ENCODE data around the gene ZBTB44.
"Not testable (repeated sequence)": the region's sequence is repeated elsewhere in the genome, so short reads cannot be mapped to it uniquely, and the experiment has no call there.

Gene ZBTB44, protein sequence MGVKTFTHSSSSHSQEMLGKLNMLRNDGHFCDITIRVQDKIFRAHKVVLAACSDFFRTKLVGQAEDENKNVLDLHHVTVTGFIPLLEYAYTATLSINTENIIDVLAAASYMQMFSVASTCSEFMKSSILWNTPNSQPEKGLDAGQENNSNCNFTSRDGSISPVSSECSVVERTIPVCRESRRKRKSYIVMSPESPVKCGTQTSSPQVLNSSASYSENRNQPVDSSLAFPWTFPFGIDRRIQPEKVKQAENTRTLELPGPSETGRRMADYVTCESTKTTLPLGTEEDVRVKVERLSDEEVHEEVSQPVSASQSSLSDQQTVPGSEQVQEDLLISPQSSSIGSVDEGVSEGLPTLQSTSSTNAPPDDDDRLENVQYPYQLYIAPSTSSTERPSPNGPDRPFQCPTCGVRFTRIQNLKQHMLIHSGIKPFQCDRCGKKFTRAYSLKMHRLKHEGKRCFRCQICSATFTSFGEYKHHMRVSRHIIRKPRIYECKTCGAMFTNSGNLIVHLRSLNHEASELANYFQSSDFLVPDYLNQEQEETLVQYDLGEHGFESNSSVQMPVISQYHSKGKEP

GRCh38 chr11:130314750-130315285 is at the start of gene ZBTB44:
TSS of gene ZBTB44 (minus strand) at chr11:130314917. CDS start at chr11:130261873, 53,044 bp downstream.
- peaks cover 1% of the 10 kb centered on the region; the same call in 1 of the 2 replicates for H3K4me1 ChIP-seq (ENCODE audit: control insufficient read depth, insufficient read depth, low read length)
- peak within 1 kb of the TSS; percentile 97 for H3K4me3 ChIP-seq (ENCODE audit: low read length)
- no peaks in the 10 kb centered on the region for H3K9me3 ChIP-seq (ENCODE audit: control insufficient read depth, insufficient read depth, low read length)
- H3K36me3 ChIP-seq (ENCODE audit: control insufficient read depth, insufficient read depth, low read length), result no peaks in the 10 kb centered on the region
- no peaks in the 10 kb centered on the region for H3K27me3 ChIP-seq (ENCODE audit: control insufficient read depth, insufficient read depth, low read length)
- H3K27ac ChIP-seq (ENCODE audit: low read length), result no peak within 1 kb of the TSS
- peak; percentile 41 for DNase-seq (ENCODE audit: low read depth, low spot score)
- no CpG with 5 or more reads among the region's 42 CpGs for WGBS (ENCODE audit: insufficient coverage, insufficient read length)

- Histone ChIP-seq H3K36me3 (ENCODE audit: control insufficient read depth, insufficient read depth, low read length) (no peaks in the 10 kb centered on the region), H3K9me3 (ENCODE audit: control insufficient read depth, insufficient read depth, low read length) (no peaks in the 10 kb centered on the region), H3K27ac (ENCODE audit: low read length) (no peak overlapping the region), H3K4me1 (ENCODE audit: control insufficient read depth, insufficient read depth, low read length) (no peaks in the 10 kb centered on the region), H3K27me3 (ENCODE audit: control insufficient read depth, insufficient read depth, low read length) (no peaks in the 10 kb centered on the region), H3K4me3 (ENCODE audit: low read length) (no peak overlapping the region)
- DNase-seq (ENCODE audit: low read depth, low spot score), result no peak
These were observed 44.7 kb upstream of the ZBTB44 start for GRCh38 chr11:130359419-130359818.

DNA sequence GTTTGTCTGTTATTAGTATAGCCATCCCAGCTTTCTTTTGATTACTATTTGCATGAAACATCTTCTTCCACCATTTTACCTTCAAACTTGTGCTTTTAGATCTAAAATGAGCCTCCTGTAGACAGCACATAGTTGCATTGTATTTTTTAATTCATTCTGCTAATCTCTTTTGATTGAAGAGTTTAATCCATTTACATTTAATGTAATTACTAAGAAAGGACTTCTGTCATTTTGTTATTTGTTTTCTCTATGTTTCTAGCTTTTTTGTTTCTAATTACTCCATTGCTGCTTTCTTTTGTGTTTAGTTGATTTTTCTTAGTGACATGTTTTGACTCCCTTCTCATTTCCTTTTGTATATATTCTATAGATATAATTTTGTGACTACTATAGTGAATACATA is 43.7 kb upstream of the ZBTB44 start:
- Histone ChIP-seq H3K9me3 (ENCODE audit: control insufficient read depth, insufficient read depth, low read length) (no peaks in the 10 kb centered on the region), H3K36me3 (ENCODE audit: control insufficient read depth, insufficient read depth, low read length) (no peaks in the 10 kb centered on the region), H3K4me3 (ENCODE audit: low read length) (no peak overlapping the region), H3K4me1 (ENCODE audit: control insufficient read depth, insufficient read depth, low read length) (no peaks in the 10 kb centered on the region), H3K27me3 (ENCODE audit: control insufficient read depth, insufficient read depth, low read length) (no peaks in the 10 kb centered on the region), H3K27ac (ENCODE audit: low read length) (no peak overlapping the region)
- no peak for DNase-seq (ENCODE audit: low read depth, low spot score)

- WGBS (ENCODE audit: insufficient coverage, insufficient read length), result no CpG with 5 or more reads among the region's 1 CpG
- Histone ChIP-seq H3K9me3 (ENCODE audit: control insufficient read depth, insufficient read depth, low read length) (no peaks in the 10 kb centered on the region), H3K4me1 (ENCODE audit: control insufficient read depth, insufficient read depth, low read length) (no peaks in the 10 kb centered on the region), H3K27ac (ENCODE audit: low read length) (no peak overlapping the region), H3K4me3 (ENCODE audit: low read length) (no peak overlapping the region), H3K36me3 (ENCODE audit: control insufficient read depth, insufficient read depth, low read length) (no peaks in the 10 kb centered on the region), H3K27me3 (ENCODE audit: control insufficient read depth, insufficient read depth, low read length) (no peaks in the 10 kb centered on the region)
- no peak for DNase-seq (ENCODE audit: low read depth, low spot score)
These were observed 32.5 kb upstream of the ZBTB44 start for GRCh38 chr11:130347261-130347660.

DNA sequence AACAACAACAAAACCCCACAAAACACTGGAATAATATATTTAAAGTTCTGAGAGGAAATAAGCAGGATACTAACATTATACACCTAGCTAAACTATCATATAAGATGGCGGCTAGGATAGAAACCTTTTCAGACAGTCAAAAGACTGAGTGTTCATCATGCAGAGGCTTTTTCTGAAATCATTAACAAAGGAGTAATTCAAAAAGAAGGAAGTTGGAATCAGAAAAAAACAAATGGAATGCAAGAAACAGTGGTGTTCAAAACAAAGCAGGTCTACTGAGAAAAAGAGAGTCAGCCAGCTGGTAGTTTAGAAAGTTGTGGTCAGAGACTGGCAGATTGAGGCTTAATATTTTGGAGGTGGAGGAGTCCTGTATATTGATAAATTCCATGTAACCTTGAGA is 30.1 kb upstream of the ZBTB44 start:
- Histone ChIP-seq H3K27ac (ENCODE audit: low read length) (no peak overlapping the region), H3K36me3 (ENCODE audit: control insufficient read depth, insufficient read depth, low read length) (no peaks in the 10 kb centered on the region), H3K4me1 (ENCODE audit: control insufficient read depth, insufficient read depth, low read length) (no peaks in the 10 kb centered on the region), H3K4me3 (ENCODE audit: low read length) (no peak overlapping the region), H3K27me3 (ENCODE audit: control insufficient read depth, insufficient read depth, low read length) (no peaks in the 10 kb centered on the region), H3K9me3 (ENCODE audit: control insufficient read depth, insufficient read depth, low read length) (no peaks in the 10 kb centered on the region)
- DNase-seq (ENCODE audit: low read depth, low spot score), result no peak
- no CpG with 5 or more reads among the region's 1 CpG for WGBS (ENCODE audit: insufficient coverage, insufficient read length)

GRCh38 chr11:130340671-130341319 is 26.1 kb upstream of the ZBTB44 start:
- Histone ChIP-seq H3K4me3 (ENCODE audit: low read length) (no peak overlapping the region), H3K27ac (ENCODE audit: low read length) (no peak overlapping the region), H3K4me1 (ENCODE audit: control insufficient read depth, insufficient read depth, low read length) (no peaks in the 10 kb centered on the region), H3K9me3 (ENCODE audit: control insufficient read depth, insufficient read depth, low read length) (no peaks in the 10 kb centered on the region), H3K27me3 (ENCODE audit: control insufficient read depth, insufficient read depth, low read length) (no peaks in the 10 kb centered on the region), H3K36me3 (ENCODE audit: control insufficient read depth, insufficient read depth, low read length) (no peaks in the 10 kb centered on the region)
- DNase-seq (ENCODE audit: low read depth, low spot score), result no peak
- no CpG with 5 or more reads among the region's 3 CpGs for WGBS (ENCODE audit: insufficient coverage, insufficient read length)

DNA sequence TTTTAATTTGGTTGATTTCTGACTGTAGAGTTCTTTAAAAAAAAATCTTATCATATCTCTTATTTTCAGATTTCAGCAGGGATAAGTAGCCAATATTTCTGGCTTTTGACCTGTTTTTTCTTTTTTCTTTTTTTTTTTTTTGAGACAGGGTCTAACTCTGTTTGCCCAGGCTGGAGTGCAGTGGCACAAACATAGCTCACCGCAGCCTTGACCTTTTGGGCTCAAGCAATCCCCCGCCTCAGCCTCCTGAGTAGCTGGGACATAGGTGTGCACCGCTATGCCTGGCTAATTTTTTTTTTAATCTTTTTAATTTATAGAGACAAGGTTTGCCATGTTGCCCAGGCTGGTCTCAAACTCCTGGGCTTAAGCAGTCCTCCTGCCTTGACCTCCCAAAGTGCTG is 23.9 kb upstream of the ZBTB44 start:
- H3K27ac ChIP-seq (ENCODE audit: low read length), result no peak overlapping the region
- WGBS (ENCODE audit: insufficient coverage, insufficient read length), result no CpG with 5 or more reads among the region's 3 CpGs
- no peaks in the 10 kb centered on the region for H3K27me3 ChIP-seq (ENCODE audit: control insufficient read depth, insufficient read depth, low read length)
- H3K4me1 ChIP-seq (ENCODE audit: control insufficient read depth, insufficient read depth, low read length), result no peaks in the 10 kb centered on the region
- no peak for DNase-seq (ENCODE audit: low read depth, low spot score)
- no peak overlapping the region for H3K4me3 ChIP-seq (ENCODE audit: low read length)
- no peaks in the 10 kb centered on the region for H3K36me3 ChIP-seq (ENCODE audit: control insufficient read depth, insufficient read depth, low read length)
- H3K9me3 ChIP-seq (ENCODE audit: control insufficient read depth, insufficient read depth, low read length), result no peaks in the 10 kb centered on the region

- no CpG with 5 or more reads among the region's 36 CpGs for WGBS (ENCODE audit: insufficient coverage, insufficient read length)
- Histone ChIP-seq H3K27me3 (ENCODE audit: control insufficient read depth, insufficient read depth, low read length) (no peaks in the 10 kb centered on the region), H3K4me3 (ENCODE audit: low read length) (no peak overlapping the region), H3K9me3 (ENCODE audit: control insufficient read depth, insufficient read depth, low read length) (no peaks in the 10 kb centered on the region), H3K4me1 (ENCODE audit: control insufficient read depth, insufficient read depth, low read length) (no peaks in the 10 kb centered on the region), H3K36me3 (ENCODE audit: control insufficient read depth, insufficient read depth, low read length) (no peaks in the 10 kb centered on the region), H3K27ac (ENCODE audit: low read length) (no peak overlapping the region)
- DNase-seq (ENCODE audit: low read depth, low spot score), result no peak
These were observed 22.8 kb upstream of the ZBTB44 start for GRCh38 chr11:130337281-130338089.

GRCh38 chr11:130331397-130331796 is 16.7 kb upstream of the ZBTB44 start:
- not testable (repeated sequence) for DNase-seq (ENCODE audit: low read depth, low spot score); H3K4me3 ChIP-seq (ENCODE audit: low read length); H3K27ac ChIP-seq (ENCODE audit: low read length); H3K9me3 ChIP-seq (ENCODE audit: control insufficient read depth, insufficient read depth, low read length); H3K36me3 ChIP-seq (ENCODE audit: control insufficient read depth, insufficient read depth, low read length); H3K4me1 ChIP-seq (ENCODE audit: control insufficient read depth, insufficient read depth, low read length); H3K27me3 ChIP-seq (ENCODE audit: control insufficient read depth, insufficient read depth, low read length)
- WGBS (ENCODE audit: insufficient coverage, insufficient read length), result no CpG with 5 or more reads among the region's 19 CpGs

DNA sequence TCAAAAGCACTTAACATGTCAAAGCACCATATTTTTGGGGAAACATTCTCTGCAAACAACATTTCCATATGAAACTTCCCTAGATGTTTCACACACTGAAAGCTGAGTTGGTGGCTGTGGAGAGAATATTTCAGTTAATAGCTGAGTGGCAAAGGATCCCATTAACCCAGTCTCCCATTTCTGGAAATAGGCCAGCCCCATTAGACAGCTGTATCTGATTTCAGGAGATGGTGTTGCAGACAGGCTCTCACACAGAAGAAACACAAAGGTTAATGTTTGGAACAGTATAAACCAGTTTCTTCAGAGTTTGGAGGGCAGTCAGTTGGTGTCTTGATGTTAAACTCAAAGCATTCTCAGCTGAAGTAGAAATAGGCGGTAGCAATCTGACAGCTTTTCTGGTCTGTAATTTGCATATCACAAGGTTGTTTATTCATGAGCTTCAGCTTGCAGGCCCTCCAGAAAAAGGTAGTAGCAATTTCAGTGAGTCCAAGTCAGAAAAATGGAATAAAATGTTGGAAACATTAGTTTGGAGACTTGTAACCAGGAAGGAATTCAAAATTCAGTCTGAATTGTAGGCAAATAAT is 15.5 kb upstream of the ZBTB44 start:
- no peak for DNase-seq (ENCODE audit: low read depth, low spot score)
- no peaks in the 10 kb centered on the region for H3K36me3 ChIP-seq (ENCODE audit: control insufficient read depth, insufficient read depth, low read length)
- no CpG with 5 or more reads among the region's 1 CpG for WGBS (ENCODE audit: insufficient coverage, insufficient read length)

More for the DNA sequence above, 15.5 kb upstream of the ZBTB44 start:
- Histone ChIP-seq H3K27ac (ENCODE audit: low read length) (no peak overlapping the region), H3K27me3 (ENCODE audit: control insufficient read depth, insufficient read depth, low read length) (no peaks in the 10 kb centered on the region; the same call in 1 of the 2 replicates), H3K4me3 (ENCODE audit: low read length) (no peak overlapping the region), H3K9me3 (ENCODE audit: control insufficient read depth, insufficient read depth, low read length) (no peaks in the 10 kb centered on the region), H3K4me1 (ENCODE audit: control insufficient read depth, insufficient read depth, low read length) (peaks cover 3% of the 10 kb centered on the region; the same call in 1 of the 2 replicates)

Measured in iPS DF 6.9 (cell line).